GM12801 (cell line): ENCODE results near the gene RXFP3.

Experiments used
- CTCF ChIP-seq: IDR thresholded peaks from one replicate; pipeline ENCODE4 v1.5.1; 2011; ENCODE audit warnings: control low read depth; ENCODE audit not compliant: insufficient read length; ENCODE audit errors: extremely low read depth

The RXFP3 gene

GRCh38 chr5:33958176-33958575, 22.0 kb downstream of the RXFP3 start:
- no peak for TF ChIP-seq CTCF

GRCh38 chr5:33964132-33964700, 28.0 kb downstream of the RXFP3 start:
- no peak for TF ChIP-seq CTCF

GRCh38 chr5:33966805-33967204, 30.6 kb downstream of the RXFP3 start:
- no peak for TF ChIP-seq CTCF

GRCh38 chr5:33968211-33969005, 32.2 kb downstream of the RXFP3 start:
- TF ChIP-seq CTCF: no peak

- no peak for TF ChIP-seq CTCF
These were observed 33.6 kb downstream of the RXFP3 start for GRCh38 chr5:33969572-33970452.

- TF ChIP-seq CTCF: no peak
These were observed 37.1 kb downstream of the RXFP3 start for GRCh38 chr5:33973271-33973670.

- TF ChIP-seq CTCF: no peak
These were observed 39.7 kb downstream of the RXFP3 start for GRCh38 chr5:33975852-33976251.
